Measurements from ENCODE around the gene TMEM245. TPM values are rescaled to one million over a fixed set of nuclear protein-coding genes. Genes with fewer than 3 reads are reported as not detected.
A peak's percentile ranks its signal among the peaks of the same experiment; 100 is the strongest.

The TMEM245 gene
- total and polyA plus RNA-seq, 4 donors = 34.7 to 82.8 (median 49.1) TPM

DNA sequence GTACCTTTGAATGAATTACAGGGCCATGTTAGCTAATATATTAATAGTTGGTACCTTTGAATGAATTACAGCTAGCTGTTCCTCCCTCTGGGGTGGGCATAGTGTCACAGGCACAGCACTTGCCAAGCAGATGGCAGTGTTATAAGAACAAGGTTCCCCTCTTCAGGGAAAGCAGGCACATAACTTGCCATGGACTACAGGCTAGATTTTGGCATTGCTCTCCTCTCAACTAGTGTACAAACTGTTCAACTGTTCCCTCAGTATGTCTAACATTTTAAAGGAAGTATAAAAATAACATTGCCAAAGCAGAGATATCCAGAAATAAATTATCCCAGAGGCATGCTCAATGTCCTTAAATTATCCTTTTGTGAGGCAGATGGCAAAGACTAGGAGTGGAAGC is 151.8 kb downstream of the TMEM245 start:
- peak in 1 of 6 donors; percentile 81 for DNase-seq (ENCODE audit: low read depth in 4 of 6, low spot score in 6 of 6)
- Histone ChIP-seq H3K36me3 (ENCODE audit: control insufficient read depth, insufficient read depth, low read length) (no peaks in the 10 kb centered on the region), H3K27me3 (ENCODE audit: control insufficient read depth, insufficient read depth, low read length) (no peaks in the 10 kb centered on the region), H3K4me3 (ENCODE audit: low read depth, low read length) (no peak overlapping the region), H3K4me1 (ENCODE audit: control insufficient read depth, insufficient read depth, low read length) (no peaks in the 10 kb centered on the region), H3K27ac (ENCODE audit: low read depth, low read length) (no peak overlapping the region), H3K9me3 (ENCODE audit: control insufficient read depth, insufficient read depth, low read length) (no peaks in the 10 kb centered on the region)

Small RNA genes lying within 50 kb of the gene (small RNA-seq; reads per million reads assigned to genes)
- gene MIR32 (ENCODE audit: low replicate concordance) = 12.8 reads per million, percentile 96 among the genes with 10 or more reads in this experiment
- gene RF00019 (ENCODE audit: low replicate concordance) = not detected

Other genes with a start within 250 kb of the TMEM245 start
- gene ELP1, start 185.8 kb downstream of the TMEM245 start, total RNA-seq = 10 to 100 TPM; 41.9 to 60.2 TPM
- gene ELP1, start 185.8 kb downstream of the TMEM245 start, polyA plus RNA-seq (ENCODE audit: insufficient read length in 2 of 2) = 10 to 100 TPM; 53.4 to 57.0 TPM
- 10 to 100 TPM; 10.2 to 14.9 TPM for gene ABITRAM, start 185.5 kb downstream of the TMEM245 start, total RNA-seq
- gene ABITRAM, start 185.5 kb downstream of the TMEM245 start, polyA plus RNA-seq (ENCODE audit: insufficient read length in 2 of 2) = 10 to 100 TPM; 24.5 to 24.8 TPM
- gene CTNNAL1, start 106.4 kb downstream of the TMEM245 start, total RNA-seq = 10 to 100 TPM; 73.9 to 84.8 TPM
- gene CTNNAL1, start 106.4 kb downstream of the TMEM245 start, polyA plus RNA-seq (ENCODE audit: insufficient read length in 2 of 2) = 10 to 100 TPM; 25.3 to 33.8 TPM
- gene FRRS1L, start 47.3 kb upstream of the TMEM245 start, total RNA-seq = 10 to 100 TPM; 19.7 to 86.7 TPM
- gene FRRS1L, start 47.3 kb upstream of the TMEM245 start, polyA plus RNA-seq (ENCODE audit: insufficient read length in 2 of 2) = 10 to 100 TPM; 77.4 to 86.4 TPM
- gene EPB41L4B, start 201.1 kb upstream of the TMEM245 start, total RNA-seq = 10 to 100 TPM; 12.2 to 21.8 TPM
- gene EPB41L4B, start 201.1 kb upstream of the TMEM245 start, polyA plus RNA-seq (ENCODE audit: insufficient read length in 2 of 2) = 10 to 100 TPM; 39.3 to 42.8 TPM

Data from spinal cord (tissue), 9 donors.